Measurements from ENCODE around the gene MAP3K21. TPM values are rescaled to one million over a fixed set of nuclear protein-coding genes. Genes with fewer than 3 reads are reported as not detected.
A peak's percentile ranks its signal among the peaks of the same experiment; 100 is the strongest.

MAP3K21 gene
- total RNA-seq, 2 experiments from 2014 or later: 0.84 to 0.87 TPM

- CTCF ChIA-PET: interaction anchor here (0.8 kb wide), 1 partner anchor 227 kb away, joined by 3 read pairs; no protein-coding TSS in a partner anchor
- no peak for DNase-seq
- H3K27ac Mint-ChIP-seq: no peak overlapping the region
- H3K4me3 Mint-ChIP-seq: no peak overlapping the region
- H3K36me3 Mint-ChIP-seq (ENCODE audit: low read depth): peaks cover 1% of the 10 kb centered on the region
- peaks cover 6% of the 10 kb centered on the region for H3K4me1 Mint-ChIP-seq
- H3K27me3 Mint-ChIP-seq: peaks cover 15% of the 10 kb centered on the region
- POLR2A ChIA-PET: no interaction called here
- H3K9me3 Mint-ChIP-seq: no peaks in the 10 kb centered on the region
Measured at GRCh38 chr1:233300326-233300725, 27.2 kb upstream of the MAP3K21 start.

- H3K4me1 Mint-ChIP-seq: no peaks in the 10 kb centered on the region
- peaks cover 29% of the 10 kb centered on the region for H3K27me3 Mint-ChIP-seq
- no peak overlapping the region for H3K4me3 Mint-ChIP-seq
- H3K27ac Mint-ChIP-seq: no peak overlapping the region
- DNase-seq: no peak
- H3K9me3 Mint-ChIP-seq: no peaks in the 10 kb centered on the region
- ChIA-PET CTCF (interaction anchor here (1.2 kb wide), 1 partner anchor 24 kb away, joined by 4 read pairs; the partner anchor contains the start of gene MAP3K21), POLR2A (interaction anchor here (0.6 kb wide), 1 partner anchor 344 kb away, joined by 3 read pairs; no protein-coding TSS in a partner anchor)
- H3K36me3 Mint-ChIP-seq (ENCODE audit: low read depth): no peaks in the 10 kb centered on the region
Measured at GRCh38 chr1:233304489-233305102, 22.9 kb upstream of the MAP3K21 start.

DNA sequence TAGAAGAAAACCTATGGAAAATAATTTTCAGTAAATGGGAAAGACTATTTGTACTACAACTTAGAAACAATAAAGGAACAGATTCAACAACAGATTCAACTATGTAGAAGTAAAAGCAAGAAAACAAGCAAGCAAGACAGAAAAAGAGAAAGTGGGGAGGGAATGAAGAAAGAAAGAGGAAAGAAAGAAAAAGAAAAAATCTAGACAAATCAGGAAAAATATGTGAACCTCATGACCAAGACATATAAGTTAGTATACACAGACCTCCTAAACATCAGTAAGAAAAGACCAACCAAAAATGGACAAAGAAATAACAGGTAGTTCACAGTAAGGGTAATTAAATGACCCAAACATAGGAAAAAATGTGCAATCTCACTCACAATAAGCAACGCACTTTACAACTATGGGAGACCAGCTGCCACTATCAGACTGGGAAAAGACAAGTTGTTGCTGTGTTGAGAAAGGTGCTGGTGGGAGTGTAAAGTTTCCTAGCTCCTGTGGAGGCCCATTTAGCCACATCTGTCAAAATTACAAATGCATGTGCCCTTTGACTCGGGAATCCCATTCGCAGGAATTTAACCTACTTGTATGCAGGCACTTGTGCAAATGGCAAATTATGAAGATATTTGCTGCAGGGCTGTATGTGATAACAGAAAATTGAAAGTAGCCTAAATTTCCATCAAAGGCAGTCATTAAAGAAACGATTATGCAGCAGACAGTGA lies 13.9 kb upstream of the MAP3K21 start:
- Mint-ChIP-seq H3K9me3 (no peaks in the 10 kb centered on the region), H3K27ac (peak overlapping the region; percentile 26), H3K4me3 (no peak overlapping the region), H3K4me1 (no peaks in the 10 kb centered on the region), H3K36me3 (ENCODE audit: low read depth) (no peaks in the 10 kb centered on the region), H3K27me3 (peaks cover 37% of the 10 kb centered on the region)
- DNase-seq: no peak
- CTCF ChIA-PET: interaction anchor here (0.8 kb wide), 1 partner anchor 25 kb away, joined by 4 read pairs; no protein-coding TSS in a partner anchor
- POLR2A ChIA-PET: no interaction called here

- H3K4me3 Mint-ChIP-seq: no peak overlapping the region
- CTCF ChIA-PET: no interaction called here
- no peaks in the 10 kb centered on the region for H3K4me1 Mint-ChIP-seq
- DNase-seq: no peak
- peaks cover 49% of the 10 kb centered on the region for H3K27me3 Mint-ChIP-seq
- no peak overlapping the region for H3K27ac Mint-ChIP-seq
- no peaks in the 10 kb centered on the region for H3K9me3 Mint-ChIP-seq
- POLR2A ChIA-PET: no interaction called here
- no peaks in the 10 kb centered on the region for H3K36me3 Mint-ChIP-seq (ENCODE audit: low read depth)
Measured at GRCh38 chr1:233315718-233316301, 11.7 kb upstream of the MAP3K21 start.

DNA sequence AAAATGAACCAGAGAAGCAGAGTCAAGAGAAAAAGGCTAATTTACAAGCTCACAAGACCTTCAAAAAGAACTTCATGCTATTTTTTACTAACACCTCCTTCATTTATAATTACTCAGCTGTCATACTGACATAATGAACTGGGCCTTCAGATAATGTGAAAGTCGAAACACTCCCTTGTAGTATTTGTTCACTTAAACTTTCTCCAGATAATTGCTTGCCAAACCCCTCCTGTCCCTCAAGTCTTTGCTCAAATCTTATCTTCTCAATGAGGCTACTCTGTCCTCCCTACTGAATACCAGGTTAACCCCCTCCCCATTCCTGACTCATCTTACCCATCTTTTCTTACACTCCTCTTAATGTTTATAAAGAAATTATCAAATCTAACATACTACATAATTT lies 11.1 kb upstream of the MAP3K21 start:
- CTCF ChIA-PET: no interaction called here
- H3K27me3 Mint-ChIP-seq: peaks cover 49% of the 10 kb centered on the region
- H3K4me1 Mint-ChIP-seq: no peaks in the 10 kb centered on the region
- no peak overlapping the region for H3K4me3 Mint-ChIP-seq
- H3K9me3 Mint-ChIP-seq: no peaks in the 10 kb centered on the region
- POLR2A ChIA-PET: no interaction called here
- H3K36me3 Mint-ChIP-seq (ENCODE audit: low read depth): no peaks in the 10 kb centered on the region
- no peak overlapping the region for H3K27ac Mint-ChIP-seq
- no peak for DNase-seq

DNA sequence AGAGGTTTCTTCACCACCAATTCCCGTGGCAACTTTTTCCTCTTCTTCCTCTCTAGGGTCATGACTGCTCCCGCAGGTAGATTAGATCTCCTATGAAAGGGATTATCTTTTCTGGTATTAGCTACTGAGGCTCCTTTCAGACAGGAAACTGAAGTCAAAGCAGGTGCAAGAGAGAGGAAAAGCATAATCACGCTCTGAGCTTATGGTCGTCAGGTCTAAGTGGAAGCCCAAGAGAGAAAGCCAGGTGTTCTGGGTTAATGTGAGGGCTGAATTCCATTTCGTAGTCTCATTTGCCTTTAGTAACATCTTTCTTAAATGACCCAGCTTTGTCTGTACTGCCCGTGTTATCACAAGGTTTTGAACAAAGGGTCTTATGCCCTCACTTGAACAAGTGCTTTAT lies 8.3 kb upstream of the MAP3K21 start:
- Mint-ChIP-seq H3K4me1 (no peaks in the 10 kb centered on the region), H3K4me3 (no peak overlapping the region), H3K27ac (no peak overlapping the region), H3K36me3 (ENCODE audit: low read depth) (no peaks in the 10 kb centered on the region), H3K27me3 (peaks cover 47% of the 10 kb centered on the region), H3K9me3 (no peaks in the 10 kb centered on the region)
- no peak for DNase-seq
- ChIA-PET CTCF (no interaction called here), POLR2A (no interaction called here)

- H3K27ac Mint-ChIP-seq: no peak overlapping the region
- H3K4me3 Mint-ChIP-seq: no peak overlapping the region
- ChIA-PET CTCF (no interaction called here), POLR2A (no interaction called here)
- H3K9me3 Mint-ChIP-seq: no peaks in the 10 kb centered on the region
- H3K4me1 Mint-ChIP-seq: no peaks in the 10 kb centered on the region
- no peaks in the 10 kb centered on the region for H3K36me3 Mint-ChIP-seq (ENCODE audit: low read depth)
- H3K27me3 Mint-ChIP-seq: peaks cover 44% of the 10 kb centered on the region
- DNase-seq: no peak
Measured at GRCh38 chr1:233320023-233320422, 7.5 kb upstream of the MAP3K21 start.

- H3K9me3 Mint-ChIP-seq: no peaks in the 10 kb centered on the region
- peaks cover 5% of the 10 kb centered on the region for H3K4me1 Mint-ChIP-seq
- DNase-seq: no peak
- H3K4me3 Mint-ChIP-seq: no peak overlapping the region
- H3K27ac Mint-ChIP-seq: no peak overlapping the region
- POLR2A ChIA-PET: no interaction called here
- H3K27me3 Mint-ChIP-seq: peaks cover 26% of the 10 kb centered on the region
- CTCF ChIA-PET: interaction anchor here (1.0 kb wide), 1 partner anchor 35 kb away, joined by 3 read pairs; no protein-coding TSS in a partner anchor
- no peaks in the 10 kb centered on the region for H3K36me3 Mint-ChIP-seq (ENCODE audit: low read depth)
Measured at GRCh38 chr1:233323718-233324117, 3.8 kb upstream of the MAP3K21 start.

DNA sequence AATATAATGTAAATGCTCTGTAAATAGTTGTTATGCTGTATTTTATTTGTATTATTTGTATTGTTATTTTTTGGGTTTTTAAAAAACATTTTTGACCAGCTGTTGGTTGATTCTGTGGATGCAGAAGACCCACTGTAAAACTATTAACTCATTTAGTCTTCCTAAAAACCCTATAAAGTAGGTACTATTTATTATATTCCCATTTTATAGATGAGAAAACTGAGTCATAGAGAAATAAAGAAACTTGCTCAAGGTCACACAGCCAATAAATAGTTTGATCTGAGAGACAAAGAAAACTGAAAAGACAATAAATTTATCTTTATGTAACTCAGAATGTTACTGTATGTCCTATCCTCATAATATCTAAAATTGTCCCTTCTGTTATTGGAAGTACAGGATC lies 1.2 kb upstream of the MAP3K21 start:
- peaks cover 26% of the 10 kb centered on the region for H3K27me3 Mint-ChIP-seq
- H3K27ac Mint-ChIP-seq: no peak overlapping the region
- H3K9me3 Mint-ChIP-seq: no peaks in the 10 kb centered on the region
- no peak for DNase-seq
- H3K36me3 Mint-ChIP-seq (ENCODE audit: low read depth): no peaks in the 10 kb centered on the region
- CTCF ChIA-PET: no interaction called here
- POLR2A ChIA-PET: no interaction called here
- no peak overlapping the region for H3K4me3 Mint-ChIP-seq
- peaks cover 12% of the 10 kb centered on the region for H3K4me1 Mint-ChIP-seq

- ChIA-PET POLR2A (interaction anchor here (0.8 kb wide), 1 partner anchor 138 kb away, joined by 3 read pairs; no protein-coding TSS in a partner anchor), CTCF (interaction anchor here (1.9 kb wide), 1 partner anchor 22 kb away, joined by 4 read pairs; no protein-coding TSS in a partner anchor)
- peak overlapping the region; percentile 7 for H3K27ac Mint-ChIP-seq
- H3K9me3 Mint-ChIP-seq: no peaks in the 10 kb centered on the region
- peak; percentile 85 for DNase-seq
- peak overlapping the region; percentile 71 for H3K4me3 Mint-ChIP-seq
- H3K27me3 Mint-ChIP-seq: peaks cover 25% of the 10 kb centered on the region
- H3K4me1 Mint-ChIP-seq: peaks cover 12% of the 10 kb centered on the region
- no peaks in the 10 kb centered on the region for H3K36me3 Mint-ChIP-seq (ENCODE audit: low read depth)
Measured at GRCh38 chr1:233326811-233327650, 493 bp upstream of the MAP3K21 start.

DNA sequence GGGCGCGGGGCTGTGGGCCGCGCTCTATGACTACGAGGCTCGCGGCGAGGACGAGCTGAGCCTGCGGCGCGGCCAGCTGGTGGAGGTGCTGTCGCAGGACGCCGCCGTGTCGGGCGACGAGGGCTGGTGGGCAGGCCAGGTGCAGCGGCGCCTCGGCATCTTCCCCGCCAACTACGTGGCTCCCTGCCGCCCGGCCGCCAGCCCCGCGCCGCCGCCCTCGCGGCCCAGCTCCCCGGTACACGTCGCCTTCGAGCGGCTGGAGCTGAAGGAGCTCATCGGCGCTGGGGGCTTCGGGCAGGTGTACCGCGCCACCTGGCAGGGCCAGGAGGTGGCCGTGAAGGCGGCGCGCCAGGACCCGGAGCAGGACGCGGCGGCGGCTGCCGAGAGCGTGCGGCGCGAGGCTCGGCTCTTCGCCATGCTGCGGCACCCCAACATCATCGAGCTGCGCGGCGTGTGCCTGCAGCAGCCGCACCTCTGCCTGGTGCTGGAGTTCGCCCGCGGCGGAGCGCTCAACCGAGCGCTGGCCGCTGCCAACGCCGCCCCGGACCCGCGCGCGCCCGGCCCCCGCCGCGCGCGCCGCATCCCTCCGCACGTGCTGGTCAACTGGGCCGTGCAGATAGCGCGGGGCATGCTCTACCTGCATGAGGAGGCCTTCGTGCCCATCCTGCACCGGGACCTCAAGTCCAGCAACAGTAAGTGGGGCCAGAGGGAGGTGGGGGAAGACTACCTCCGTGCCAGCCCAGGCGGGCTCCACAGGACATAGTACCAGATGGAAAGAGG lies 808 bp downstream of the MAP3K21 start:
- Mint-ChIP-seq H3K9me3 (no peaks in the 10 kb centered on the region), H3K4me1 (peaks cover 12% of the 10 kb centered on the region), H3K27me3 (peaks cover 18% of the 10 kb centered on the region), H3K4me3 (peak overlapping the region; percentile 66), H3K27ac (no peak overlapping the region), H3K36me3 (ENCODE audit: low read depth) (no peaks in the 10 kb centered on the region)
- ChIA-PET POLR2A (interaction anchor here (0.8 kb wide), 1 partner anchor 137 kb away, joined by 3 read pairs; no protein-coding TSS in a partner anchor), CTCF (interaction anchor here (1.9 kb wide), 1 partner anchor 23 kb away, joined by 4 read pairs; no protein-coding TSS in a partner anchor)
- DNase-seq: peak; percentile 16
